ENCODE measurements around the gene MRPL2. TPM values are rescaled to one million over a fixed set of nuclear protein-coding genes. Genes with fewer than 3 reads are reported as not detected.

MRPL2 gene
- total RNA-seq, 1 donor from 2014 or later, result 45.7 TPM

DNA sequence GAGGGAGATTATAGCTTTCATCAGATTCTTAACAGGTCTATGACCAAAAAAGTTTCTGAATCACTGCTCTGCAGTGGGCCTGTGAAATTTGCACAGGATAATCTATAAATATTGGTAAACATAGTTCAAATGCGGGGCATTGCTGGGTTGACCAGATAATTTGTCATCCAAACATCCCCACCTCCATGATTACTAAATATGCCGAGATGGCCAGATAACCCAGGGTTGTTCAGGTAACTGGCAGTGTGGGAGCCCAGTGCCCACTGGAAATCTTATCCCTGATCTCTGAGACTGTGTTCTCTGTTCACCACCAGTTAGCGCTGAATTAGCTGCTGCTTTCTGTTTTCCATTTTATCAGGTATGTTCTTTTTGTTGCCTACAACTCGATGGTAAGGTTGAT, 38.3 kb upstream of the MRPL2 start:
- H3K4me3 Mint-ChIP-seq, result no peak overlapping the region
- no peaks in the 10 kb centered on the region for H3K9me3 Mint-ChIP-seq
- no peak overlapping the region for H3K27ac Mint-ChIP-seq (ENCODE audit: unreplicated experiment)
- H3K4me1 Mint-ChIP-seq, result peaks cover 52% of the 10 kb centered on the region
- DNase-seq (ENCODE audit: low read depth, low spot score), result no peak
- TF ChIP-seq, protein P1, sequence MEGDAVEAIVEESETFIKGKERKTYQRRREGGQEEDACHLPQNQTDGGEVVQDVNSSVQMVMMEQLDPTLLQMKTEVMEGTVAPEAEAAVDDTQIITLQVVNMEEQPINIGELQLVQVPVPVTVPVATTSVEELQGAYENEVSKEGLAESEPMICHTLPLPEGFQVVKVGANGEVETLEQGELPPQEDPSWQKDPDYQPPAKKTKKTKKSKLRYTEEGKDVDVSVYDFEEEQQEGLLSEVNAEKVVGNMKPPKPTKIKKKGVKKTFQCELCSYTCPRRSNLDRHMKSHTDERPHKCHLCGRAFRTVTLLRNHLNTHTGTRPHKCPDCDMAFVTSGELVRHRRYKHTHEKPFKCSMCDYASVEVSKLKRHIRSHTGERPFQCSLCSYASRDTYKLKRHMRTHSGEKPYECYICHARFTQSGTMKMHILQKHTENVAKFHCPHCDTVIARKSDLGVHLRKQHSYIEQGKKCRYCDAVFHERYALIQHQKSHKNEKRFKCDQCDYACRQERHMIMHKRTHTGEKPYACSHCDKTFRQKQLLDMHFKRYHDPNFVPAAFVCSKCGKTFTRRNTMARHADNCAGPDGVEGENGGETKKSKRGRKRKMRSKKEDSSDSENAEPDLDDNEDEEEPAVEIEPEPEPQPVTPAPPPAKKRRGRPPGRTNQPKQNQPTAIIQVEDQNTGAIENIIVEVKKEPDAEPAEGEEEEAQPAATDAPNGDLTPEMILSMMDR (conservative IDR thresholded peaks at IDR 0.05), result no peak
- no peaks in the 10 kb centered on the region for H3K36me3 Mint-ChIP-seq (ENCODE audit: low read depth)
- H3K27me3 Mint-ChIP-seq (ENCODE audit: low read depth), result no peaks in the 10 kb centered on the region

DNA sequence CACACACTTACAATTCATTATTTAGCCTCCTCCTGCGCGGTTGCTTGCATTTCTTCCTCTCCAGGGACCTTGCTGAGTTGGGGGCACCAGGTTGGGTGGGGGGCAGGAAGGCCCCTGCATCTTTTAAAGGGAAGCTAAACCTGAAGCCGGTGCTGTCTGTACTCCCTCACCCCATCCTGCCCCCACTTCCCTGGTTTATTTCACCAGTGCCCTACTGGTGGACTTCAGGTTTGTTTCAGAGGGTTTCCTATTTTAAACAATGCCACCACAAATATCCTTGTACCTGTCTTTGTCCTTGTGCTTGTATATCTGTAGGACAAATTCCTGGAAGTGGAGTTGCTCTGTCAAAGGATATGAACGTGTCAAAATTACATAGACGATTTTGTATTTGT, 37.9 kb upstream of the MRPL2 start:
- Mint-ChIP-seq H3K36me3 (ENCODE audit: low read depth) (no peaks in the 10 kb centered on the region), H3K4me1 (peaks cover 53% of the 10 kb centered on the region), H3K4me3 (no peak overlapping the region), H3K9me3 (no peaks in the 10 kb centered on the region), H3K27ac (ENCODE audit: unreplicated experiment) (peak overlapping the region; percentile 79), H3K27me3 (ENCODE audit: low read depth) (no peaks in the 10 kb centered on the region)
- TF ChIP-seq, protein P1 (conservative IDR thresholded peaks at IDR 0.05), result peak; percentile 24
- DNase-seq (ENCODE audit: low read depth, low spot score), result no peak

DNA sequence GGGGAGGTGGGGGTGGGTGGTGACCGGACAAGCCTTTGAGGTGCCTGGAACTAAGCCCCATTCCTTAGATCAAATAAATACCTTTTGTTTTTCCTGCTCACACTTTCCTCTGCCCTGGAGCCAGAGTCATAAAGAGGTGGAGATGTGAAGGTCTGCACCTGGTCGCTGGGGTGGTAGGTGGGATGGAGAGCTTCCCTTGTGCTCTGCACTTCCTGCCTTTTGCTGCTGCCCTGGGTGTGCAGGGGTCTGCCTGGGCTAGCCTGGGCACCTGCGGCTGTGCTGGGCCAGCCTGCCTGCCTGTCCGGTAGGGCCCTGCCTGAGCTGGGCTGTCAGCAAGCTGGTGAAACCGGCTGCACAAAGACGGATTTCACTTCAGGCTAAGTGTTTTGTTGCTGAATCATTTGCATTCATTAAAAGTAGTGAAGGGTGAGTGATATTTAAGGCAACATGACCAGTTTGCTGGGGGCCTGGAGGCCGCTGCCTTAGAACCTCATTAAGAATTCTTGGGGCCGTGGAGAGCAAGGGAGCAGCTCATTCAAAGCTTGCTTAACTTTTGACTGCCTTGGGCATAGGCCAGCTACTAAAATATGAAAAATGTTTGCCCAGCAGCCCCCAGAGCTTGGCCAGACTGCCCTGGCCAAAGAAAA, 37.3 kb upstream of the MRPL2 start:
- Mint-ChIP-seq H3K4me3 (peak overlapping the region; percentile 20), H3K9me3 (no peaks in the 10 kb centered on the region), H3K27ac (ENCODE audit: unreplicated experiment) (peak overlapping the region; percentile 79), H3K4me1 (peaks cover 53% of the 10 kb centered on the region), H3K27me3 (ENCODE audit: low read depth) (no peaks in the 10 kb centered on the region), H3K36me3 (ENCODE audit: low read depth) (no peaks in the 10 kb centered on the region)
- DNase-seq (ENCODE audit: low read depth, low spot score), result peak; percentile 12
- TF ChIP-seq, protein P1 (conservative IDR thresholded peaks at IDR 0.05), result no peak

DNA sequence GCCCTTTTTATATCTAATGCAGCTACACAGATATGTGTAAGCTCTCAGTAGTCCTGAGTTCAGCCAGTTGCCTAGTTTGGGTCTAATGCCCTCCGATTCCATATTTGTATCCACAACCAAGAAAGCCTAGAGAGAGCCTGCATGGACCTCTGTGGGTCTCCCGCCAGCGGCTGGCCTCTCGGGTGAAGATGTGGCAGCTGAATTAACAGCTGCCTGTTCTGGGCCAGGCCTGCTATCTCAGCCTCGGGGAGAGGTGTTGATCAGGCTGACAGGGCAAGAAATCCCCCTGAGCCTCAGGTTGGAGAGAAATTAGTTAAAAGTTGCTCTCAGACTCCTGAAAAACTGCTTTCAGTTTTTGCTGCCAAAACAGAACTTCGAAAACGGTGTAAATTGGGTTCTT, 36.7 kb upstream of the MRPL2 start:
- Mint-ChIP-seq H3K4me1 (peaks cover 53% of the 10 kb centered on the region), H3K9me3 (no peaks in the 10 kb centered on the region), H3K27ac (ENCODE audit: unreplicated experiment) (no peak overlapping the region), H3K4me3 (peak overlapping the region; percentile 21), H3K27me3 (ENCODE audit: low read depth) (no peaks in the 10 kb centered on the region), H3K36me3 (ENCODE audit: low read depth) (no peaks in the 10 kb centered on the region)
- no peak for DNase-seq (ENCODE audit: low read depth, low spot score)
- TF ChIP-seq, protein P1 (conservative IDR thresholded peaks at IDR 0.05), result no peak

DNA sequence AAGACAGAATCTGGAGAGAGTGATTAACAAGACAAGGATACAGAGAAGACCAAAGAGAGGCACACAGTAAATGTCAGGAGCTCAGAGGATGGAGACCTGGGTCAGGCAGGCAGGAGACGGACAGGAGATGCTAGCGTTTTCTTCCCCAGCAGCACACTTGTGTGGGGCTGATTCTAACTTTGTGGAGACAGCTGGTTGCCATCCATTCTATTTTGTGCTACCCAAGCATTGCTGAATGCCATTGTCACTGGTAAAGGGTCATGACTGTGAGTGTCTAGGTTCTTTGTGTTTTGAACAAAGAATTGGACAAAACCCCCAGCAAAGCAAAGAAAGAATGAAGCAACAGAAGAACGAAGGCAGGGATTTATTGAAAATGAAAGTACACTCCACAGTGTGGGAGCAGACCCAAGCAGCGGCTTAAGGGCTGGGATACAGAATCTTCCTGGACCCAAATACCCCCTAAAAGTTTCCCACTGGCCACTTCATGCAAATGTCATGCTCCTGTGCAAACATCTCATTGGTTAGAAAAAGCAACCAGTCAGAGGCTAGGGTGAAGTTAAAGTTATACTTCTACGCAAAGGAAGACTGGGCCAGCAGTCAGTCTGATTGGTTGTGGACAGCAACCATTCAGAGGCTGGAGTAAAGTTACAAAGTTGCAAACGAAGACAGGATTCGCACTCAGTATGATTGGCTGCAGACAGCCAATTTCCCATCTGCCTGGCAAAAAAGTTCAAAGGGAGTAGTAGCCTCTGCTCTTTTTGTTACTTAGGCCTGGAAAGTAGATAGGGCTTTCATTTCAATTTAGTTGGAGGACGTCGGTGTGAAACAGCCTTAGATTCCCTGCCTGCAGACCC, 34.4 kb upstream of the MRPL2 start:
- Mint-ChIP-seq H3K27ac (ENCODE audit: unreplicated experiment) (peak overlapping the region; percentile 91), H3K27me3 (ENCODE audit: low read depth) (no peaks in the 10 kb centered on the region), H3K4me1 (peaks cover 72% of the 10 kb centered on the region), H3K9me3 (no peaks in the 10 kb centered on the region), H3K36me3 (ENCODE audit: low read depth) (no peaks in the 10 kb centered on the region), H3K4me3 (peak overlapping the region; percentile 38)
- TF ChIP-seq, protein P1 (conservative IDR thresholded peaks at IDR 0.05), result no peak
- peak; percentile 14 for DNase-seq (ENCODE audit: low read depth, low spot score)
